HCT116 (cell line): ENCODE measurements around the gene IL17REL. TPM values are rescaled to one million over a fixed set of nuclear protein-coding genes. Genes with fewer than 3 reads are reported as not detected.

Source experiments
- ATAC-seq: fragments of 200-7000 bp; cut with Tn5 transposase; 2 replicates; pipeline ENCODE4 v1.9.1; 2020; ENCODE audit warnings: mild to moderate bottlenecking, moderate library complexity
- BruUV-seq: library from RNA; stranded (reverse); fragments of 400-500 nt; replicated peaks from 2 replicates; lab custom pipeline; 2021; lab: Mats Ljungman, UMichigan
- CTCF ChIA-PET: fragments of 300-600 bp; sonication (Branson Sonifier 250); formaldehyde crosslinking; loops from one replicate; lab custom pipeline; 2021; ENCODE audit warnings: antibody characterized with exemption; lab: Charles Lee
- POLR2A ChIA-PET: fragments of 300-600, 350-600 bp; sonication (Branson Sonifier 250); formaldehyde crosslinking; loops from one replicate; lab custom pipeline; 2021; ENCODE audit warnings: antibody characterized with exemption; lab: Charles Lee
- RAD21 ChIA-PET, 2 experiments: fragments of 300-600 bp; sonication (Branson Sonifier 250); formaldehyde crosslinking; loops; one replicate each; lab custom pipeline; 2023; ENCODE audit warnings: low total read pairs in 2 of 2; ENCODE audit not compliant: uncharacterized antibody in 2 of 2, unreplicated experiment in 2 of 2, low non-redundant PET in 1 of 2; lab: Charles Lee
- DNase-seq: peaks from one replicate; pipeline ENCODE4 v3.0.0-alpha.2; 2010; ENCODE audit warnings: low read depth, low spot score
- H2AFZ ChIP-seq: fragments of 200-600 bp; shearing (Covaris generic), sonication (generic); 2 replicates; pipeline ENCODE4 v1.6.1; 2017; ENCODE audit warnings: low read depth, mixed run types, mixed read lengths, antibody characterized with exemption, low read length; ENCODE audit not compliant: poor library complexity, severe bottlenecking
- H3K27ac ChIP-seq: 2 replicates; pipeline ENCODE4 v1.5.1; 2012; ENCODE audit warnings: low read depth, low read length
- H3K27me3 ChIP-seq: fragments of 200-600 bp; sonication (generic); 2 replicates; pipeline ENCODE4 v1.6.1; 2016; ENCODE audit warnings: mixed run types, low read length, mixed read lengths; ENCODE audit not compliant: insufficient read depth
- H3K36me3 ChIP-seq, 2 experiments: fragments of 200-500 bp in 1 of 2; fragments of 200-600 bp in 1 of 2; sonication (Bioruptor generic) in 1 of 2; sonication (generic) in 1 of 2; 2 replicates each; pipeline versions ENCODE4 v1.5.1 to v1.6.1; 2014 to 2016; ENCODE audit warnings: low read length in 2 of 2, inconsistent platforms in 1 of 2, mixed read lengths in 1 of 2, mixed run types in 1 of 2; ENCODE audit not compliant: insufficient read depth in 2 of 2, control insufficient read depth in 1 of 2
- H3K4me1 ChIP-seq, 2 experiments: fragments of 200-600 bp in 1 of 2; sonication (generic) in 1 of 2; 2 replicates each; pipeline versions ENCODE4 v1.5.1 to v1.6.1; 2012 to 2017; ENCODE audit warnings: low read length in 2 of 2, inconsistent platforms in 1 of 2, mild to moderate bottlenecking in 1 of 2, mixed read lengths in 1 of 2, mixed run types in 1 of 2, moderate library complexity in 1 of 2; ENCODE audit not compliant: insufficient read depth in 2 of 2, control insufficient read depth in 1 of 2
- H3K4me2 ChIP-seq: fragments of 200-600 bp; sonication (generic); 2 replicates; pipeline ENCODE4 v1.6.1; 2017; ENCODE audit warnings: mixed run types, low read length, mixed read lengths
- H3K4me3 ChIP-seq, 2 experiments: fragments of 200-600 bp in 1 of 2; sonication (generic) in 1 of 2; replicated peaks in 1 of 2; 2 replicates each; pipeline ENCODE4 v1.5.1; 2011 to 2016; ENCODE audit warnings: low read length in 2 of 2, control low read depth in 1 of 2, low read depth in 1 of 2, mild to moderate bottlenecking in 1 of 2, mixed read lengths in 1 of 2, mixed run types in 1 of 2
- H3K79me2 ChIP-seq: fragments of 200-600 bp; sonication (generic); 2 replicates; pipeline ENCODE4 v1.6.1; 2017; ENCODE audit warnings: mild to moderate bottlenecking, mixed run types, low read length, moderate library complexity, mixed read lengths; ENCODE audit not compliant: insufficient read depth
- H3K9ac ChIP-seq: fragments of 200-600 bp; sonication (generic); 2 replicates; pipeline ENCODE4 v1.6.1; 2016; ENCODE audit warnings: low read length, mixed read lengths
- H3K9me2 ChIP-seq: fragments of 200-600 bp; sonication (generic), shearing (Covaris generic); 2 replicates; pipeline ENCODE4 v1.6.1; 2017; ENCODE audit warnings: mixed run types, mild to moderate bottlenecking, moderate library complexity; ENCODE audit not compliant: insufficient read depth
- H3K9me3 ChIP-seq, 2 experiments: fragments of 200-500 bp in 1 of 2; fragments of 200-600 bp in 1 of 2; sonication (Bioruptor generic) in 1 of 2; sonication (generic) in 1 of 2; 2 replicates each; pipeline ENCODE4 v1.6.1; 2014 to 2017; ENCODE audit warnings: low read length in 2 of 2, mixed read lengths in 2 of 2, inconsistent platforms in 1 of 2, low read depth in 1 of 2, mild to moderate bottlenecking in 1 of 2, mixed run types in 1 of 2, moderate library complexity in 1 of 2; ENCODE audit not compliant: control insufficient read depth in 1 of 2, insufficient read depth in 1 of 2
- H4K20me1 ChIP-seq: fragments of 200-600 bp; sonication (generic), shearing (Covaris generic); 2 replicates; pipeline ENCODE4 v1.6.1; 2017; ENCODE audit warnings: mixed run types, mild to moderate bottlenecking, moderate library complexity; ENCODE audit not compliant: insufficient read depth
- ELF1 ChIP-seq: IDR thresholded peaks from 2 replicates; pipeline ENCODE4 v1.6.1; 2012; ENCODE audit warnings: low read depth, borderline replicate concordance
- FOSL1 ChIP-seq: IDR thresholded peaks from 2 replicates; pipeline ENCODE4 v1.6.1; 2012; ENCODE audit warnings: low read depth
- POLR2A ChIP-seq: IDR thresholded peaks from 2 replicates; pipeline ENCODE4 v1.7.0; 2011; ENCODE audit warnings: borderline replicate concordance; ENCODE audit not compliant: insufficient read depth, insufficient read length; ENCODE audit errors: extremely low read depth
- intact Hi-C: fragments of 100-400 bp; cut with micrococcal nuclease; formaldehyde crosslinking; loops from 2 replicates; pipeline ENCODE4 v1.10.0; 2022
- total RNA-seq: library from RNA; stranded (reverse); gene quantifications from one replicate; pipeline ENCODE4 v1.2.1, GENCODE V29; 2021; ENCODE audit not compliant: unreplicated experiment
- TF ChIP-seq, protein P1 (sequence below): IDR thresholded peaks from 2 replicates; pipeline ENCODE4 v1.6.1; 2012; ENCODE audit warnings: low read depth

IL17REL gene
- total RNA-seq, 1 experiment from 2014 or later = not detected

DNA sequence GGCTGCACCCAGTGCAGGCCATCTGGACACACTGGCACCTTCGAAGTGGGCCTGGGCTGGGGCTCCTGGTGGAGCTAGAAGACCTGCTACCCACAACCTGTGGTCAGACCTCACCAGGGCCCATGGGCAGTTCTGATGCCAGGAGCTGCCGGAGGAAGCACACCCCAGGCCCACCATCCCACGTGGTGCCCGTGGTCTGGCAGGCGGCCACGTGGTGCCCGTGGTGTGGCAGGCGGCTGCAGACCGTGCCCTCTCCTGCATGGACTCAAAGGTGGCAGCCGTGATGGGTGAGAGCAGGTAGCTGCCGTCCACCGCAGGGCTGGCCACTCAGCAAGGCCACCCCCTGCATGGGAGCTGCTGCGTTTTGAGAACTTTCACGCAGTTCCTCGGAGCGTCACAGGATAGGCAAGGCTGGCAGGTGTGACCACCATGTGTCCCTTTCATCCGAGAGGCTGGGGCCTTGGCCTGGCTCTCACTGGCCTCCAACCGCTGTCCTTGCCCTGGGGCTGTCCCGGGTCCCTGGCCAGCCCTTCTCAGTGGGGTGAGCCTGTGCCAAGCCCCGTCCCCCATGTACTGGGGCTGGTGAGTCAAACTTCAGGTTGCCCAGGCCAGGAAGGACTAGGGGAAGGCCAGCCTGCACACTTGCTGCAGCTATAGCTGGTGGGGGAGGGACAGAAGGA lies 3.9 kb upstream of the IL17REL start:
- Histone ChIP-seq H3K36me3 (no peaks in the 10 kb centered on the region), H2AFZ (no peak overlapping the region), H3K9ac (no peak overlapping the region), H3K27me3 (no peaks in the 10 kb centered on the region), H3K27ac (no peak overlapping the region), H4K20me1 (no peaks in the 10 kb centered on the region), H3K79me2 (no peaks in the 10 kb centered on the region), H3K4me2 (no peak overlapping the region; the same call in 1 of the 2 replicates), H3K9me3 (peaks cover 0 to 6% of the 10 kb centered on the region in 2 experiments; a peak in 1 of 4 replicates), H3K4me3 (no peak overlapping the region), H3K4me1 (peaks cover 0 to 8% of the 10 kb centered on the region in 2 experiments; a peak in 1 of 4 replicates), H3K9me2 (no peaks in the 10 kb centered on the region)
- ATAC-seq (no peak), DNase-seq (no peak)
- ChIA-PET CTCF (no interaction called here), POLR2A (no interaction called here), RAD21 (no interaction called here)
- no TSS peak for BruUV-seq
- intact Hi-C loops = no loop called here
- TF ChIP-seq, protein P1, sequence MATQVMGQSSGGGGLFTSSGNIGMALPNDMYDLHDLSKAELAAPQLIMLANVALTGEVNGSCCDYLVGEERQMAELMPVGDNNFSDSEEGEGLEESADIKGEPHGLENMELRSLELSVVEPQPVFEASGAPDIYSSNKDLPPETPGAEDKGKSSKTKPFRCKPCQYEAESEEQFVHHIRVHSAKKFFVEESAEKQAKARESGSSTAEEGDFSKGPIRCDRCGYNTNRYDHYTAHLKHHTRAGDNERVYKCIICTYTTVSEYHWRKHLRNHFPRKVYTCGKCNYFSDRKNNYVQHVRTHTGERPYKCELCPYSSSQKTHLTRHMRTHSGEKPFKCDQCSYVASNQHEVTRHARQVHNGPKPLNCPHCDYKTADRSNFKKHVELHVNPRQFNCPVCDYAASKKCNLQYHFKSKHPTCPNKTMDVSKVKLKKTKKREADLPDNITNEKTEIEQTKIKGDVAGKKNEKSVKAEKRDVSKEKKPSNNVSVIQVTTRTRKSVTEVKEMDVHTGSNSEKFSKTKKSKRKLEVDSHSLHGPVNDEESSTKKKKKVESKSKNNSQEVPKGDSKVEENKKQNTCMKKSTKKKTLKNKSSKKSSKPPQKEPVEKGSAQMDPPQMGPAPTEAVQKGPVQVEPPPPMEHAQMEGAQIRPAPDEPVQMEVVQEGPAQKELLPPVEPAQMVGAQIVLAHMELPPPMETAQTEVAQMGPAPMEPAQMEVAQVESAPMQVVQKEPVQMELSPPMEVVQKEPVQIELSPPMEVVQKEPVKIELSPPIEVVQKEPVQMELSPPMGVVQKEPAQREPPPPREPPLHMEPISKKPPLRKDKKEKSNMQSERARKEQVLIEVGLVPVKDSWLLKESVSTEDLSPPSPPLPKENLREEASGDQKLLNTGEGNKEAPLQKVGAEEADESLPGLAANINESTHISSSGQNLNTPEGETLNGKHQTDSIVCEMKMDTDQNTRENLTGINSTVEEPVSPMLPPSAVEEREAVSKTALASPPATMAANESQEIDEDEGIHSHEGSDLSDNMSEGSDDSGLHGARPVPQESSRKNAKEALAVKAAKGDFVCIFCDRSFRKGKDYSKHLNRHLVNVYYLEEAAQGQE = no peak
- TF ChIP-seq ELF1 (no peak), FOSL1 (no peak), POLR2A (no peak)
